Neural crest cell (in vitro differentiated cells): ENCODE results near the gene SMIM43. TPM values are rescaled to one million over a fixed set of nuclear protein-coding genes. Genes with fewer than 3 reads are reported as not detected.

Experiments
- DNase-seq: peaks from one replicate; pipeline ENCODE4 v3.0.0; 2021; ENCODE audit warnings: low read depth, mixed read lengths, low spot score
- H3K27ac Mint-ChIP-seq: one replicate; pipeline ENCODE4 v1.8.0; 2021; ENCODE audit warnings: mild to moderate bottlenecking, mixed read lengths; ENCODE audit not compliant: unreplicated experiment
- H3K27me3 Mint-ChIP-seq: 2 replicates; pipeline ENCODE4 v1.8.0; 2021; ENCODE audit warnings: low read depth, mild to moderate bottlenecking, mixed read lengths
- H3K36me3 Mint-ChIP-seq: 2 replicates; pipeline ENCODE4 v1.8.0; 2021; ENCODE audit warnings: low read depth, mild to moderate bottlenecking, mixed read lengths
- H3K4me1 Mint-ChIP-seq: 2 replicates; pipeline ENCODE4 v1.8.0; 2021; ENCODE audit warnings: mixed read lengths
- H3K4me3 Mint-ChIP-seq: one replicate; pipeline ENCODE4 v1.8.0; 2021; ENCODE audit warnings: mild to moderate bottlenecking, mixed read lengths
- H3K9me3 Mint-ChIP-seq: 2 replicates; pipeline ENCODE4 v1.8.0; 2021; ENCODE audit warnings: mixed read lengths
- total RNA-seq: library from RNA; stranded (reverse); gene quantifications from 2 replicates; pipeline ENCODE4 v1.2.1, GENCODE V29; 2021
- TF ChIP-seq, protein P1 (sequence below): fragments of 200-600 bp; sonication (generic); conservative IDR thresholded peaks from 2 replicates; pipeline ENCODE4 v1.5.0; 2021; ENCODE audit warnings: antibody characterized with exemption, mild to moderate bottlenecking

SMIM43 gene
- total RNA-seq, 1 donor from 2014 or later = 0.51 TPM

DNA sequence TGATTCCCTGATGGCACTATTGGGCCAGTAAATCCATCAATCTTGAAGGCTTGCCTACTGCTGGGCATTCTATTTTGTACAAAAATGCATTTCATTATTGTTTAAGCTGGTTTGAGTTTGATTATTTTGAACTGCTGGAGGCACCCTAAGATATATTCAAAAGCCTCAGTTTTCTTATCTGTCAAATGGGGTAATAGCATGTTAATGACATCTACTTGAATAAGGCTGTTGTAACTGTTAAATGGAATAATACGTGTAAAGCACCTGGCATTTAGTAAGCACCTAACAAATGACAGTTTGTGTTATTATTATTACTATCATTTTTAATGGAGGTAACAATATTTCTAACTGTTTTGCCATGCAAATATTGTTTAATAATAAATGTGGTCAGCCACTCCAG lies 6.9 kb upstream of the SMIM43 start:
- Mint-ChIP-seq H3K36me3 (no peaks in the 10 kb centered on the region), H3K27ac (no peak overlapping the region), H3K27me3 (peaks cover 59% of the 10 kb centered on the region), H3K9me3 (no peaks in the 10 kb centered on the region), H3K4me1 (no peaks in the 10 kb centered on the region), H3K4me3 (no peak overlapping the region)
- no peak for DNase-seq
- TF ChIP-seq, protein P1, sequence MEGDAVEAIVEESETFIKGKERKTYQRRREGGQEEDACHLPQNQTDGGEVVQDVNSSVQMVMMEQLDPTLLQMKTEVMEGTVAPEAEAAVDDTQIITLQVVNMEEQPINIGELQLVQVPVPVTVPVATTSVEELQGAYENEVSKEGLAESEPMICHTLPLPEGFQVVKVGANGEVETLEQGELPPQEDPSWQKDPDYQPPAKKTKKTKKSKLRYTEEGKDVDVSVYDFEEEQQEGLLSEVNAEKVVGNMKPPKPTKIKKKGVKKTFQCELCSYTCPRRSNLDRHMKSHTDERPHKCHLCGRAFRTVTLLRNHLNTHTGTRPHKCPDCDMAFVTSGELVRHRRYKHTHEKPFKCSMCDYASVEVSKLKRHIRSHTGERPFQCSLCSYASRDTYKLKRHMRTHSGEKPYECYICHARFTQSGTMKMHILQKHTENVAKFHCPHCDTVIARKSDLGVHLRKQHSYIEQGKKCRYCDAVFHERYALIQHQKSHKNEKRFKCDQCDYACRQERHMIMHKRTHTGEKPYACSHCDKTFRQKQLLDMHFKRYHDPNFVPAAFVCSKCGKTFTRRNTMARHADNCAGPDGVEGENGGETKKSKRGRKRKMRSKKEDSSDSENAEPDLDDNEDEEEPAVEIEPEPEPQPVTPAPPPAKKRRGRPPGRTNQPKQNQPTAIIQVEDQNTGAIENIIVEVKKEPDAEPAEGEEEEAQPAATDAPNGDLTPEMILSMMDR = no peak

DNA sequence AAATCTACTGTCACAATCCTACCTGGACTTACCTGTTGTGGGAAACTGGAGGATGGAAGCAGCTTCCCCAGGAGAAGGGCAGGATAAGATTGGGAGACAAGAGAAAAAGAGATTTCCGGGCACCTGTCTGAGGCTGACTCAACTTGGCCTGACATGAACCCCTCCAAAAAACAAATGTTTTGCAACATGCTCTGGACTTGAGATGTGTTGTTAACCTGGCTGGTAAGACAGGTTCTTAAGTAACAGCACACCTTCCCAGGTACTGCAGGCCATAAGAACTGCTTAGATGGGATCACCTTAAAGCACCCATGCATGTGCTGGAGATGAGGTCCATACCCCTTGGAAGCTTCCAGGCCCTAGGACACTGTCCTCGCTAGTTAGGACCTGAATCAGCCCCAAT lies 4.4 kb upstream of the SMIM43 start:
- Mint-ChIP-seq H3K27ac (no peak overlapping the region), H3K9me3 (no peaks in the 10 kb centered on the region), H3K36me3 (no peaks in the 10 kb centered on the region), H3K4me3 (no peak overlapping the region), H3K27me3 (peaks cover 80% of the 10 kb centered on the region), H3K4me1 (peaks cover 5% of the 10 kb centered on the region)
- TF ChIP-seq, protein P1 = no peak
- DNase-seq = no peak

DNA sequence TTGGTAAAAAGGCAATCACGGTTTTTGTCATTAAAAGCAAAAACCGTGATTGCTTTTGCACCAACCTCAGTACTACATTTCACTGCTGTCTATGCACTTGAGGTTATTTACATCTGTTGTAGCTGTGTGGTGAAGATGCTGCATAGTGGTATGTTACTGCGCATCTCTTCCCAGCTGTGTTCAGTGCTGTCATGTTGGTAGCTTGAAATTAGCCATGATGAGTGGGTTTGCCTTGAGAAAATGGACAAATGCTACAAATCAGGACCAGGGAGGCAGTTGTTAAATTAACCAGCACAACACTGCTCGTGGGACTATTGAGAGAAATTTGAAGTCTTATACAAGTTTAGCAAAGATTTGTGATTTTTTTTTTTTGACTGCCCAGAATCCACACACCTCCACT lies 2.2 kb upstream of the SMIM43 start:
- no peaks in the 10 kb centered on the region for H3K36me3 Mint-ChIP-seq
- DNase-seq = no peak
- peaks cover 5% of the 10 kb centered on the region for H3K4me1 Mint-ChIP-seq
- H3K27me3 Mint-ChIP-seq = peaks cover 87% of the 10 kb centered on the region
- H3K4me3 Mint-ChIP-seq = no peak overlapping the region
- H3K9me3 Mint-ChIP-seq = no peaks in the 10 kb centered on the region
- H3K27ac Mint-ChIP-seq = no peak overlapping the region
- TF ChIP-seq, protein P1 = no peak

DNA sequence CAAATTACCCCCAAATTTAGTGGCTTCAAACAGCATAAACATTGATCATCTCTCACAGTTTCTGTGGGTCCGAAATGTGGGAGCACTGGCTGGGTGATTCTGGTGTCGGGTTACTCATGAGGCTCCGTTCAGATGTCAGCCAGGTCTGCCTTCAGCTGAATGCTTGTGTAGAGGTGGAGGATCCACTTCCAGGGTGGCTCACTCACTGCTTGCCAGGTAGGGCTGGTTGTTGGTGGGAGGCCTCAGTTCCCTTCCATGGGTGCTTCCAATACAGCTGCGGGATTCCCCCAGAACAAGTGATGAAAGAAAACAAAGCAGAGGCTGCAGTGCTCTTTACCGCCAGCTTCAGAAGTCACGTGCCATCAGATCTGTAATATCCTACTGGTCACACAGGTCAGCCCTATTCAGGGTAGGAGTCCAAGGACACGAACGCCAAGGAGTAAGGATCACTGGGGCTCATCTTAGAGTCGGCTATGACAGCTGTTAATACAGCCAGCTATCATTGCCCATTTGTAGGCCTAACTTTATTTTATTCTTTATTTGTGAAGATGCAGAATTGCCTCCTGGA lies 1.1 kb upstream of the SMIM43 start:
- TF ChIP-seq, protein P1 = no peak
- H3K9me3 Mint-ChIP-seq = no peaks in the 10 kb centered on the region
- H3K36me3 Mint-ChIP-seq = no peaks in the 10 kb centered on the region
- H3K4me1 Mint-ChIP-seq = peaks cover 5% of the 10 kb centered on the region
- peaks cover 89% of the 10 kb centered on the region for H3K27me3 Mint-ChIP-seq
- H3K27ac Mint-ChIP-seq = no peak overlapping the region
- DNase-seq = no peak
- peak overlapping the region; percentile 88 for H3K4me3 Mint-ChIP-seq

DNA sequence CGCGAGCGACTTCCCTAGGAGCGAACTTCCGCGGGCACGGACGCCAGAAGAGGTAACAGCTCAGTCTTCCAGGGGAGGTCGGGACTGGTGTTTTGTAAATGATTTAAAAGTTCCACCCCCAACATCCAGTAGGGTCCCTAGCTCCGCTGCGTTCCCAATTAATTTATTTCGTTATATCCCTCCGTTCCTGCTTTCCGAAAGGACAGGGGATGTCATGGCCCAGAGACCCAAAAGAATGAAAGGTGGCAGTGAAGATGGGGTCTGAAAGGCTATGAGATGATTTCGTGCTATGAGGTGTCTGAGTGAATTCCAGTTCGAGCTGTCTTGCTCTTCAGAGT lies 373 bp upstream of the SMIM43 start:
- Mint-ChIP-seq H3K9me3 (no peaks in the 10 kb centered on the region), H3K36me3 (no peaks in the 10 kb centered on the region), H3K4me1 (peaks cover 5% of the 10 kb centered on the region), H3K27me3 (peaks cover 88% of the 10 kb centered on the region), H3K27ac (no peak overlapping the region), H3K4me3 (peak overlapping the region; percentile 88)
- TF ChIP-seq, protein P1 = no peak
- DNase-seq = no peak

DNA sequence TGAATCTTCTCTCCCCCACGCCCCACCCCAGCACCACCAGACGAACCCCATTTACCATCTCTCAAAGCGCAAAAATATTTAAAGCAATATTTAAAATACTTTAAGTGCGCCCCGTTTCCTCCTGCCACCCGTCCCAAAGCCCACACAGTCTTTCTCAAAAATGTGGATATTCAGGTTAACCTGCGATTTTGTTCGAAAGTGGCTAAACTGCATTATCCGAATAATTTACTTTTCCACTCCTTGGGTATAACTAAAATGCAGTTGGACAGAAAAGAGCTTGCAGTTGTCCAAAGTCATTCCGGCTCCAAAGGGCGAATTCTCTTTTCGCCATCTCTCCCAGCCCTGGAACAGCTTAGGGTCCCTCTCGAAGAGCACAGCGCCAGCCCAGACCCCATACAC lies 662 bp downstream of the SMIM43 start:
- DNase-seq = no peak
- TF ChIP-seq, protein P1 = no peak
- H3K27ac Mint-ChIP-seq = no peak overlapping the region
- H3K4me1 Mint-ChIP-seq = peaks cover 5% of the 10 kb centered on the region
- peaks cover 88% of the 10 kb centered on the region for H3K27me3 Mint-ChIP-seq
- H3K4me3 Mint-ChIP-seq = peak overlapping the region; percentile 77
- no peaks in the 10 kb centered on the region for H3K9me3 Mint-ChIP-seq
- H3K36me3 Mint-ChIP-seq = no peaks in the 10 kb centered on the region
